ENCODE measurements around the gene DCDC2C. TPM values are rescaled to one million over a fixed set of nuclear protein-coding genes. Genes with fewer than 3 reads are reported as not detected.

Gene DCDC2C
- total and polyA plus RNA-seq, 2 of the 4 experiments (the other 2 are of a cell fraction): not detected

GRCh38 chr2:3742743-3743508 lies 39.6 kb downstream of the DCDC2C start:
- H3K27me3 ChIP-seq (ENCODE audit: control insufficient read depth, insufficient read depth, low read length): no peaks in the 10 kb centered on the region
- H2BK20ac ChIP-seq (ENCODE audit: low read depth, low read length): no peak overlapping the region
- DNase-seq: no peak
- no peak overlapping the region for H2BK15ac ChIP-seq (ENCODE audit: low read depth, low read length)
- no peaks in the 10 kb centered on the region for H3K79me1 ChIP-seq (ENCODE audit: low read depth in 1 of 2, low read length in 2 of 2)
- no peaks in the 10 kb centered on the region for H3K4me1 ChIP-seq (ENCODE audit: control insufficient read depth, insufficient read depth, low read length)
- H2BK5ac ChIP-seq (ENCODE audit: low read depth, low read length, poor library complexity, severe bottlenecking): no peak overlapping the region
- no peak overlapping the region for H4K5ac ChIP-seq (ENCODE audit: low read depth, low read length)
- H3K4me3 ChIP-seq (ENCODE audit: insufficient read depth, low read depth, low read length): no peak overlapping the region
- intact Hi-C loops (cut with micrococcal nuclease) (no loop called here), dilution Hi-C loops (cut with HindIII; ENCODE audit: low sequenced_read_pairs, unreplicated experiment) (no loop called here), in situ Hi-C loops (cut with MboI; ENCODE audit: low sequenced_read_pairs) (no loop called here)
- no peak overlapping the region for H3K18ac ChIP-seq (ENCODE audit: low read depth, low read length)
- POLR2A ChIA-PET (ENCODE audit: unreplicated experiment): no interaction called here
- no peak overlapping the region for H4K91ac ChIP-seq (ENCODE audit: insufficient read depth, low read depth, low read length)
- H3K14ac ChIP-seq (replicated peaks; ENCODE audit: low read depth, low read length): no peak overlapping the region
- CTCF ChIA-PET: interaction anchor here (1.4 kb wide), 1 partner anchor 38 kb away, joined by 4 read pairs; no protein-coding TSS in a partner anchor
- H3K9ac ChIP-seq (ENCODE audit: low read depth, low read length): no peak overlapping the region
- no peaks in the 10 kb centered on the region for H4K20me1 ChIP-seq (ENCODE audit: insufficient read depth, low read length)
- no peak overlapping the region for H3K4ac ChIP-seq (ENCODE audit: low read depth, low read length)
- no peaks in the 10 kb centered on the region for H3K36me3 ChIP-seq (ENCODE audit: control insufficient read depth, insufficient read depth, low read length)
- no peak overlapping the region for H3K27ac ChIP-seq (ENCODE audit: insufficient read depth, low read length)
- no peak overlapping the region for H4K8ac ChIP-seq (ENCODE audit: low read depth in 2 of 2, low read length in 2 of 2)
- WGBS, 2 experiments (ENCODE audit: extremely low coverage in 2 of 2, insufficient read length in 1 of 2): no CpG with 5 or more reads among the region's 5 CpGs
- TF ChIP-seq RCOR1 (IDR thresholded peaks at IDR 0.05; ENCODE audit: insufficient replicate concordance, low read length): no peak
- TF ChIP-seq POLR2A (IDR thresholded peaks at IDR 0.05; ENCODE audit: low read depth, low read length): no peak
- TF ChIP-seq NFE2L2 (IDR thresholded peaks at IDR 0.05; ENCODE audit: low read depth, low read length): no peak
- TF ChIP-seq MAFK (IDR thresholded peaks at IDR 0.05; ENCODE audit: low read depth, low read length): no peak
- TF ChIP-seq ELK1 (IDR thresholded peaks at IDR 0.05; ENCODE audit: borderline replicate concordance, low read depth, low read length): no peak
- no peak for TF ChIP-seq RAD21 (IDR thresholded peaks at IDR 0.05; ENCODE audit: low read length)
- TF ChIP-seq USF2 (IDR thresholded peaks at IDR 0.05; ENCODE audit: low read depth, low read length): no peak
- TF ChIP-seq BHLHE40 (IDR thresholded peaks at IDR 0.05; ENCODE audit: low read depth, low read length): no peak
- no peak for TF ChIP-seq MXI1 (IDR thresholded peaks at IDR 0.05; ENCODE audit: borderline replicate concordance, low read depth, low read length)
- TF ChIP-seq RFX5 (IDR thresholded peaks at IDR 0.05; ENCODE audit: low read depth, low read length): no peak
- TF ChIP-seq CHD1 (IDR thresholded peaks at IDR 0.05; ENCODE audit: low read depth, low read length): no peak
- no peak for TF ChIP-seq FOS (IDR thresholded peaks at IDR 0.05; ENCODE audit: low read depth, low read length)
- TF ChIP-seq CEBPB (IDR thresholded peaks at IDR 0.05; ENCODE audit: low read depth, low read length): no peak
- TF ChIP-seq SMC3 (IDR thresholded peaks at IDR 0.05; ENCODE audit: low read depth, low read length): no peak
- no peak for TF ChIP-seq MAZ (IDR thresholded peaks at IDR 0.05; ENCODE audit: borderline replicate concordance, low read depth, low read length)
- no peak for TF ChIP-seq CTCF (conservative IDR thresholded peaks at IDR 0.05; ENCODE audit: low read depth, low read length)
- no peak overlapping the region for H2AK9ac ChIP-seq (replicated peaks; ENCODE audit: low read depth, low read length, poor library complexity)
- no TSS peak for BruUV-seq (replicated peaks)
- no peak overlapping the region for H3K23ac ChIP-seq (ENCODE audit: low read depth, low read length)
- no peak overlapping the region for H2AK5ac ChIP-seq (ENCODE audit: low read depth, low read length)
- H3K4me2 ChIP-seq (ENCODE audit: low read depth, low read length): no peak overlapping the region
- ATAC-seq (ENCODE audit: low read depth): no peak
- no peak overlapping the region for H2BK120ac ChIP-seq (ENCODE audit: low read depth, low read length)
- no peaks in the 10 kb centered on the region for H3K9me3 ChIP-seq (ENCODE audit: control insufficient read depth, insufficient read depth, low read length)
- H3K56ac ChIP-seq (ENCODE audit: extremely low read depth, insufficient read depth, low read length): no peak overlapping the region
- no peaks in the 10 kb centered on the region for H3K9me1 ChIP-seq (ENCODE audit: insufficient read depth, low read length)
- no peak overlapping the region for H2AFZ ChIP-seq (replicated peaks; ENCODE audit: low read length, poor library complexity)
